ENCODE data around the gene ZRANB3. TPM values are rescaled to one million over a fixed set of nuclear protein-coding genes. Genes with fewer than 3 reads are reported as not detected.
"Not testable (repeated sequence)": the region's sequence is repeated elsewhere in the genome, so short reads cannot be mapped to it uniquely, and the experiment has no call there.

ZRANB3 gene
- total RNA-seq, 1 donor from 2014 or later: 8.5 TPM

DNA sequence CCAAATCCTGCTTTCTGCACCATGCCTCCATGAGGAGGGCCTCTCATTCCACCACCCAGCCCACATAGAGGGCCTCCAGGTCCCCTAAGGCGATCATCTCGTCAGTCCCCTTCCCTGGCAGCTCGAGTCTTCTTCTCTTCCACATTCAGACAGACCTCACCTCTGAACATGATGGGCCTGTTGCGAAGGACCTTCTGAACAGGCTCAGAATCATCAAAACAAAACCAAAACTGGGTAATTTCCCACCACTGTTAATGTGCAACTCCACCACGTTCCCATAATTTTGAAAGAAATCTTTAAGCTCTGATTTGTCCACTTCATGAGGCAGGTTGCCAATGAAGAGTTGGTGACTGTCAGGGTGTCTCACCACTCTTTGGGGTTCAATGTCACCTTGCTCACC, 20.4 kb downstream of the ZRANB3 start:
- DNase-seq (ENCODE audit: low read depth): no peak
- no peaks in the 10 kb centered on the region for H3K36me3 ChIP-seq (ENCODE audit: control insufficient read depth, insufficient read depth, low read length)
- H3K27me3 ChIP-seq (ENCODE audit: control insufficient read depth, insufficient read depth, low read length): no peaks in the 10 kb centered on the region
- TF ChIP-seq, protein P1, sequence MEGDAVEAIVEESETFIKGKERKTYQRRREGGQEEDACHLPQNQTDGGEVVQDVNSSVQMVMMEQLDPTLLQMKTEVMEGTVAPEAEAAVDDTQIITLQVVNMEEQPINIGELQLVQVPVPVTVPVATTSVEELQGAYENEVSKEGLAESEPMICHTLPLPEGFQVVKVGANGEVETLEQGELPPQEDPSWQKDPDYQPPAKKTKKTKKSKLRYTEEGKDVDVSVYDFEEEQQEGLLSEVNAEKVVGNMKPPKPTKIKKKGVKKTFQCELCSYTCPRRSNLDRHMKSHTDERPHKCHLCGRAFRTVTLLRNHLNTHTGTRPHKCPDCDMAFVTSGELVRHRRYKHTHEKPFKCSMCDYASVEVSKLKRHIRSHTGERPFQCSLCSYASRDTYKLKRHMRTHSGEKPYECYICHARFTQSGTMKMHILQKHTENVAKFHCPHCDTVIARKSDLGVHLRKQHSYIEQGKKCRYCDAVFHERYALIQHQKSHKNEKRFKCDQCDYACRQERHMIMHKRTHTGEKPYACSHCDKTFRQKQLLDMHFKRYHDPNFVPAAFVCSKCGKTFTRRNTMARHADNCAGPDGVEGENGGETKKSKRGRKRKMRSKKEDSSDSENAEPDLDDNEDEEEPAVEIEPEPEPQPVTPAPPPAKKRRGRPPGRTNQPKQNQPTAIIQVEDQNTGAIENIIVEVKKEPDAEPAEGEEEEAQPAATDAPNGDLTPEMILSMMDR (IDR thresholded peaks at IDR 0.05; ENCODE audit: insufficient read depth, low read length, poor library complexity, severe bottlenecking): no peak
- no peak overlapping the region for H3K4me3 ChIP-seq (ENCODE audit: low read depth, low read length)

DNA sequence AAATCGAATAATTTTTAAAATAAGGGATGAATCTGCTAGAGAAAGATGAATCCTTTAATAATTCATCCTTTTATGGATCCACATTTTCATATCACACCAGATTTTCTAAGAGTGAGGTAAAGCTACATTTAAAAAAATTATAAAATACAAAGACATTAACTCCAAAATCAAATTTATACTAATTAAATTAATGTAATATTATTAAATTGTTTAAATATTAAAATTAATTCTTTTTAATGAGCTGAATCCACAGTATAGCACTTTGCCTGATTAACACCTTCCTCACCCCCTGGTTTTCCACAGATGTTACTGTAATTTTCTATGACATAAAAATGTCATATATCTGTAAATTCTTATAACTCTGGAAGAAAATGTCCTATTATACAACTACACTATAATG, 26.2 kb downstream of the ZRANB3 start:
- Histone ChIP-seq H3K27me3 (ENCODE audit: control insufficient read depth, insufficient read depth, low read length) (no peaks in the 10 kb centered on the region), H3K36me3 (ENCODE audit: control insufficient read depth, insufficient read depth, low read length) (no peaks in the 10 kb centered on the region), H3K4me3 (ENCODE audit: low read depth, low read length) (no peak overlapping the region)
- TF ChIP-seq, protein P1 (IDR thresholded peaks at IDR 0.05; ENCODE audit: insufficient read depth, low read length, poor library complexity, severe bottlenecking): no peak
- DNase-seq (ENCODE audit: low read depth): no peak

DNA sequence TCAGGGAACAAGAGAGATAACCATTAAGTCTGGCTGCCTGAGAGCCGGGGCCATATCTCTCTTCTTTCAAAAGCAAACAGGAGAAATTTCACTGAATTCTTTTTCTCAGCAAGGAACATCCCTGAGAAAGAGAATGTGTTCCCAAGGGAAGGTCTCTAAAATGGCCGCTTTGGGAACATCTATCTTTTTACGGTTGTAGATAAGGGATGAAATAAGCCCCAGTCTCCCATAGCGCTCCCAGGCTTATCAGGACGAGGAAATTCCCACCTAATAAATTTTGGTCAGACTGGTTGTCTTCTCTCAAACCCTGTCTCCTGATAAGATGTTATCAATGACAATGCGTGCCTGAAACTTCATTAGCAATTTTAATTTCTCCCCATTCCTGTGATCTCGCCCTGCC, 32.4 kb downstream of the ZRANB3 start:
- H3K4me3 ChIP-seq (ENCODE audit: low read depth, low read length); H3K36me3 ChIP-seq (ENCODE audit: control insufficient read depth, insufficient read depth, low read length); DNase-seq (ENCODE audit: low read depth); H3K27me3 ChIP-seq (ENCODE audit: control insufficient read depth, insufficient read depth, low read length): not testable (repeated sequence)

DNA sequence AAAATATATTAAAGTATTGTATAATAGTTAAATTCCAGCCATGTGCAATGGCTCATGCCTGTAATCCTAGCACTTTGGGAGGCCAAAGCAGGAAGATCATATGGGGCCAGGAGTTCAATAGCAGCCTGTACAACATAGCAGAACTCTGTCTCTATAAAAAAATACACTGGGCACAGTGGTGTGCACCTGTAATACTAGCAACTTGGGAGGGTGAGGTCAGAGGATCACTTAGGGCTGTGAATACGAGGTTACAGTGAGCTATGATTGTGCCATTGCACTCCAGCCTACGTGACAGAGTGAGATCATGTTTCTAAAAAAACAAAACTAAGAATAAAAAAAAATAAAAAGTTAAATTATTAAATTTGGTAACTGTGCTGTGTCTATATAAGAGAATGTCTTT, 36.1 kb downstream of the ZRANB3 start:
- TF ChIP-seq, protein P1 (IDR thresholded peaks at IDR 0.05; ENCODE audit: insufficient read depth, low read length, poor library complexity, severe bottlenecking): no peak
- no peak overlapping the region for H3K4me3 ChIP-seq (ENCODE audit: low read depth, low read length)
- no peaks in the 10 kb centered on the region for H3K27me3 ChIP-seq (ENCODE audit: control insufficient read depth, insufficient read depth, low read length)
- DNase-seq (ENCODE audit: low read depth): no peak
- no peaks in the 10 kb centered on the region for H3K36me3 ChIP-seq (ENCODE audit: control insufficient read depth, insufficient read depth, low read length)

DNA sequence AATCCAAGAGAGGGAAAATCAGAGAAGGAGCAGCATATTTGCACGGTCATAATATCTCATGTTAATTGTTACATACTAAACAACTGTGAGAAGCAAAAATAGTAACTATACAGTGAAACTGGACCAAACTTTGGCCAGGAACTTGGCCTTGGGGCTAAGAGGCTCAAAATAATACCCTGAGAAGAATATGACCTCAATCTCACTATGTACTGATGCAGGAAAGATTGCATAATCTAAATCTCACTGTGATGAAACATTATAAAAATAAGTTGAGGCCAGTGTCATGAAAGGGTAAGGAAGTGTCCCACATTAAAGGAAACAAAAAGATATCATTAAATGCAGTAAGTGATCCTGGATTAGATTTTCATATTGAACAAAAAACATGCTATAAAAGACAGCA, 36.5 kb downstream of the ZRANB3 start:
- no peak overlapping the region for H3K4me3 ChIP-seq (ENCODE audit: low read depth, low read length)
- DNase-seq (ENCODE audit: low read depth): no peak
- no peaks in the 10 kb centered on the region for H3K27me3 ChIP-seq (ENCODE audit: control insufficient read depth, insufficient read depth, low read length)
- TF ChIP-seq, protein P1 (IDR thresholded peaks at IDR 0.05; ENCODE audit: insufficient read depth, low read length, poor library complexity, severe bottlenecking): no peak
- H3K36me3 ChIP-seq (ENCODE audit: control insufficient read depth, insufficient read depth, low read length): no peaks in the 10 kb centered on the region

DNA sequence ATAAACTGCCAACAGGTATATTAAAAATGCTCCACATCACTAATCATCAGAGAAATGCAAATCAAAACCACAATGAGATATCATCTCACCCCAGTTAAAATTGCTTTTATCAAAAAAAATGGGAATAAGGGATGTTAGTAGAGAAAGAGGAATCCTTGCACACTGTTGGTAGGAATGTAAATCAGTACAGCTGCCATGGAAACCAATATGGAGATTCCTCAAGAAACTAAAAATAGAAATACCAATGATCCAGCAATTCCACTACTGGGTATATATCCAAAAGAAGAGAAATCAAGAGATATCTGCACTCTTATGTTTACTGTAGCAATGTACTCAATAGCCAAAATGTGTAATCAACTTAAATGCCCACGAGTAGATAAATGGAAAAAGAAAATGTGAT, 40.6 kb downstream of the ZRANB3 start:
- H3K4me3 ChIP-seq (ENCODE audit: low read depth, low read length): no peak overlapping the region
- no peak for DNase-seq (ENCODE audit: low read depth)
- H3K36me3 ChIP-seq (ENCODE audit: control insufficient read depth, insufficient read depth, low read length): no peaks in the 10 kb centered on the region
- H3K27me3 ChIP-seq (ENCODE audit: control insufficient read depth, insufficient read depth, low read length): no peaks in the 10 kb centered on the region
- TF ChIP-seq, protein P1 (IDR thresholded peaks at IDR 0.05; ENCODE audit: insufficient read depth, low read length, poor library complexity, severe bottlenecking): no peak
